Astrocyte (in vitro differentiated cells and primary cell): ENCODE measurements around the gene IL20RA. TPM values are rescaled to one million over a fixed set of nuclear protein-coding genes. Genes with fewer than 3 reads are reported as not detected.
"Not testable (repeated sequence)": the region's sequence is repeated elsewhere in the genome, so short reads cannot be mapped to it uniquely, and the experiment has no call there.

Source experiments
- DNase-seq: peaks from one replicate; pipeline ENCODE4 v3.0.0-alpha.2; 2010; ENCODE audit warnings: low read depth
- FAIRE-seq: peaks from 2 replicates; lab custom pipeline; 2011; peaks lifted over from hg19 to GRCh38; lab: Jason Lieb, UNC
- H2AFZ ChIP-seq: 2 replicates; pipeline ENCODE4 v1.6.0; 2012; ENCODE audit warnings: low read depth, low read length, inconsistent platforms
- H3K27ac ChIP-seq: 2 replicates; pipeline ENCODE4 v1.5.1; 2011; ENCODE audit warnings: low read depth, low read length, inconsistent platforms
- H3K27me3 ChIP-seq: 2 replicates; pipeline ENCODE4 v1.6.0; 2011; ENCODE audit warnings: low read length, inconsistent platforms; ENCODE audit not compliant: insufficient read depth
- H3K36me3 ChIP-seq: 2 replicates; pipeline ENCODE4 v1.5.1; 2011; ENCODE audit warnings: low read length, inconsistent platforms; ENCODE audit not compliant: insufficient read depth
- H3K4me1 ChIP-seq: 2 replicates; pipeline ENCODE4 v1.5.1; 2011; ENCODE audit warnings: low read length, inconsistent platforms; ENCODE audit not compliant: insufficient read depth
- H3K4me2 ChIP-seq: 2 replicates; pipeline ENCODE4 v1.6.0; 2012; ENCODE audit warnings: low read length, inconsistent platforms
- H3K4me3 ChIP-seq: 2 replicates; pipeline ENCODE4 v1.5.1; 2011; ENCODE audit warnings: low read depth, mild to moderate bottlenecking, low read length, inconsistent platforms; ENCODE audit not compliant: insufficient read depth
- H3K79me2 ChIP-seq: 2 replicates; pipeline ENCODE4 v1.6.0; 2012; ENCODE audit warnings: mild to moderate bottlenecking, low read length, inconsistent platforms; ENCODE audit not compliant: insufficient read depth
- H3K9ac ChIP-seq: 2 replicates; pipeline ENCODE4 v1.6.0; 2012; ENCODE audit warnings: mild to moderate bottlenecking, low read length, inconsistent platforms
- H3K9me3 ChIP-seq: 2 replicates; pipeline ENCODE4 v1.5.1; 2012; ENCODE audit warnings: low read depth, mild to moderate bottlenecking, low read length, inconsistent platforms; ENCODE audit not compliant: insufficient read depth
- H4K20me1 ChIP-seq: 2 replicates; pipeline ENCODE4 v1.6.0; 2012; ENCODE audit warnings: low read length, inconsistent platforms; ENCODE audit not compliant: insufficient read depth
- H3K27ac Mint-ChIP-seq: one replicate; pipeline ENCODE4 v1.8.0; 2021; ENCODE audit warnings: mild to moderate bottlenecking, mixed read lengths; ENCODE audit not compliant: unreplicated experiment
- H3K27me3 Mint-ChIP-seq: one replicate; pipeline ENCODE4 v1.8.0; 2021; ENCODE audit warnings: low read depth, mixed read lengths; ENCODE audit not compliant: unreplicated experiment
- H3K36me3 Mint-ChIP-seq: one replicate; pipeline ENCODE4 v1.8.0; 2021; ENCODE audit warnings: low read depth, mixed read lengths; ENCODE audit not compliant: unreplicated experiment
- H3K4me1 Mint-ChIP-seq: one replicate; pipeline ENCODE4 v1.8.0; 2021; ENCODE audit warnings: low read depth, mixed read lengths; ENCODE audit not compliant: unreplicated experiment
- H3K4me3 Mint-ChIP-seq: one replicate; pipeline ENCODE4 v1.8.0; 2021; ENCODE audit warnings: mild to moderate bottlenecking, moderate library complexity, mixed read lengths; ENCODE audit not compliant: unreplicated experiment
- H3K9me3 Mint-ChIP-seq: one replicate; pipeline ENCODE4 v1.8.0; 2021; ENCODE audit warnings: mild to moderate bottlenecking, mixed read lengths; ENCODE audit not compliant: unreplicated experiment
- CTCF ChIP-seq: IDR thresholded peaks from 2 replicates; pipeline ENCODE4 v1.5.1; 2011; ENCODE audit warnings: low read depth, mild to moderate bottlenecking, inconsistent platforms, low read length, moderate library complexity; ENCODE audit not compliant: insufficient read depth
- EZH2 ChIP-seq: IDR thresholded peaks from 2 replicates; pipeline ENCODE4 v1.6.1; 2012; ENCODE audit warnings: mild to moderate bottlenecking, low read length, inconsistent platforms; ENCODE audit not compliant: insufficient read depth
- total RNA-seq: library from RNA; stranded (reverse); gene quantifications from 2 replicates; pipeline ENCODE4 v1.2.1, GENCODE V29; 2021

Gene IL20RA
- total RNA-seq, 1 donor from 2014 or later: 0.07 TPM

- no peak for FAIRE-seq
These were observed 65.6 kb downstream of the IL20RA start for GRCh38 chr6:136979206-136979605.

GRCh38 chr6:136977075-136977474 lies 67.7 kb downstream of the IL20RA start:
- Histone ChIP-seq H3K4me1 (no peaks in the 10 kb centered on the region), H3K79me2 (no peaks in the 10 kb centered on the region), H3K4me2 (no peak overlapping the region), H3K4me3 (no peak overlapping the region), H3K9me3 (no peaks in the 10 kb centered on the region), H3K27ac (no peak overlapping the region), H4K20me1 (no peaks in the 10 kb centered on the region), H3K9ac (no peak overlapping the region), H3K36me3 (no peaks in the 10 kb centered on the region), H3K27me3 (peaks cover 8% of the 10 kb centered on the region), H2AFZ (no peak overlapping the region)
- no peaks in the 10 kb centered on the region for H3K9me3 Mint-ChIP-seq
- H3K4me1 Mint-ChIP-seq: no peaks in the 10 kb centered on the region
- DNase-seq: no peak
- H3K27me3 Mint-ChIP-seq: peaks cover 3% of the 10 kb centered on the region
- TF ChIP-seq EZH2 (no peak), CTCF (no peak)
- H3K4me3 Mint-ChIP-seq: no peak overlapping the region
- FAIRE-seq: no peak
- H3K36me3 Mint-ChIP-seq: no peaks in the 10 kb centered on the region
- no peak overlapping the region for H3K27ac Mint-ChIP-seq

More at GRCh38 chr6:136979206-136979605, 65.6 kb downstream of the IL20RA start:
- Histone ChIP-seq H3K4me3 (no peak overlapping the region), H3K9me3 (no peaks in the 10 kb centered on the region), H2AFZ (no peak overlapping the region), H3K36me3 (no peaks in the 10 kb centered on the region), H4K20me1 (no peaks in the 10 kb centered on the region), H3K4me1 (no peaks in the 10 kb centered on the region), H3K27ac (no peak overlapping the region), H3K79me2 (no peaks in the 10 kb centered on the region), H3K27me3 (peaks cover 6% of the 10 kb centered on the region), H3K4me2 (no peak overlapping the region), H3K9ac (no peak overlapping the region)
- Mint-ChIP-seq H3K27ac (no peak overlapping the region), H3K9me3 (no peaks in the 10 kb centered on the region), H3K4me1 (no peaks in the 10 kb centered on the region), H3K36me3 (no peaks in the 10 kb centered on the region), H3K4me3 (no peak overlapping the region), H3K27me3 (peaks cover 3% of the 10 kb centered on the region)
- DNase-seq: no peak
- TF ChIP-seq CTCF (no peak), EZH2 (no peak)

GRCh38 chr6:136975089-136975715 lies 69.6 kb downstream of the IL20RA start:
- no peaks in the 10 kb centered on the region for H3K9me3 Mint-ChIP-seq
- H3K9me3 ChIP-seq: no peaks in the 10 kb centered on the region
- H3K27me3 ChIP-seq: peaks cover 8% of the 10 kb centered on the region
- no peak overlapping the region for H3K9ac ChIP-seq
- no peaks in the 10 kb centered on the region for H4K20me1 ChIP-seq
- H3K36me3 Mint-ChIP-seq: no peaks in the 10 kb centered on the region
- H3K4me1 ChIP-seq: no peaks in the 10 kb centered on the region
- H3K4me3 Mint-ChIP-seq: no peak overlapping the region
- no peak overlapping the region for H3K4me2 ChIP-seq
- H3K36me3 ChIP-seq: no peaks in the 10 kb centered on the region
- no peaks in the 10 kb centered on the region for H3K79me2 ChIP-seq
- H3K4me3 ChIP-seq: no peak overlapping the region
- TF ChIP-seq CTCF (no peak), EZH2 (no peak)
- no peak for DNase-seq
- H3K27ac Mint-ChIP-seq: no peak overlapping the region
- no peak overlapping the region for H2AFZ ChIP-seq
- H3K4me1 Mint-ChIP-seq: no peaks in the 10 kb centered on the region
- FAIRE-seq: no peak
- no peak overlapping the region for H3K27ac ChIP-seq
- peaks cover 2% of the 10 kb centered on the region for H3K27me3 Mint-ChIP-seq

GRCh38 chr6:136973781-136974180 lies 71.0 kb downstream of the IL20RA start:
- not testable (repeated sequence) for H3K9ac ChIP-seq, DNase-seq, H3K9me3 Mint-ChIP-seq, H3K4me3 ChIP-seq, H3K4me1 Mint-ChIP-seq, FAIRE-seq, H3K36me3 ChIP-seq, H3K4me3 Mint-ChIP-seq, H3K9me3 ChIP-seq, H3K27ac Mint-ChIP-seq, H3K36me3 Mint-ChIP-seq, H3K27me3 ChIP-seq, H3K79me2 ChIP-seq, H2AFZ ChIP-seq, H4K20me1 ChIP-seq, H3K27ac ChIP-seq, H3K4me2 ChIP-seq, H3K27me3 Mint-ChIP-seq, H3K4me1 ChIP-seq
